Tibial nerve (tissue), 4 donors: ENCODE measurements around the gene MANBA.

Experiments used
- CTCF ChIP-seq, 5 experiments: fragments of 200-600 bp in 3 of 5; fragments of 450-650 bp in 2 of 5; sonication (generic) in 3 of 5; IDR thresholded peaks; one replicate each; pipeline ENCODE4 v1.5.1; 2016 to 2019; ENCODE audit warnings: antibody characterized with exemption in 5 of 5, mild to moderate bottlenecking in 3 of 5, moderate library complexity in 2 of 5
- EP300 ChIP-seq, 2 donors: sonication (generic); formaldehyde crosslinking; IDR thresholded peaks; one replicate each; pipeline ENCODE4 v1.6.1; 2017; ENCODE audit warnings: antibody characterized with exemption in 2 of 2, mild to moderate bottlenecking in 1 of 2

GRCh38 chr4:102722740-102723139 lies 38.0 kb downstream of the MANBA start:
- no peak for TF ChIP-seq EP300 (IDR thresholded peaks at IDR 0.05)
- no peak for TF ChIP-seq CTCF (IDR thresholded peaks at IDR 0.05)
